ENCODE data around the gene PPP1R9A. TPM values are rescaled to one million over a fixed set of nuclear protein-coding genes. Genes with fewer than 3 reads are reported as not detected.
A peak's percentile ranks its signal among the peaks of the same experiment; 100 is the strongest.

The PPP1R9A gene
- total RNA-seq, 1 donor from 2014 or later = 57.2 TPM

DNA sequence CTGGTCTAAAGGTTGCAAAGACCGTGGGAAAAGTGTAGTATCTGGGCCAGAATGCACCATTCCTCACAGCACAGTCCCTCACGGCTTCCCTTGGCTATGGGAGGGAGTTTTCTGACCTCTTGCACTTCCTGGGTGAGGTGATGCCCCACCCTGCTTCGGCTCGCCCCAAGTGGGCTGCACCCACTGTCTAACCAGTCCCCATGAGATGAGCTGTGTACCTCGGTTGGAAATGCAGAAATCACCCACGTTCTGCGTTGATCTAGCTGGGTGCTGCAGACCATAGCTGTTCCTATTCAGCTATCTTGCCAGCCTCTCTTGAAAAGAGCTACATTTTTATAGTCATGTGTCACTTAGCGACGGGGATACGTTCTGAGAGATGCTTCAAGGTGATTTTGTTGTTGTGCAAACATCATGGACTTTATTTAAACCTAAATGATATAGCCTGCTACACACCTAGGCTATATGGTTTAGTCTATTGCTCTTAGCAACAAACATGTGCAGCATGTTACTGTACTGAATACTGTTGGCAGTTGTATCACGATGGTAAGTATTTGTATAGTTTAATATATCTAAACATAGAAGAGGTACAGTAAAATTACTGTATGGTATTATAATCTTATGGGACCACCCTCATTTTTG is 120.0 kb downstream of the PPP1R9A start:
- Mint-ChIP-seq H3K27ac (peak overlapping the region; percentile 87), H3K9me3 (ENCODE audit: low read depth) (peaks cover 25% of the 10 kb centered on the region), H3K4me3 (ENCODE audit: low read depth) (no peak overlapping the region), H3K36me3 (ENCODE audit: insufficient read depth) (peaks cover 27% of the 10 kb centered on the region), H3K4me1 (ENCODE audit: low read depth) (peaks cover 31% of the 10 kb centered on the region), H3K27me3 (no peaks in the 10 kb centered on the region)
- no peak for DNase-seq (ENCODE audit: low spot score, unreplicated experiment)
- TF ChIP-seq, protein P1, sequence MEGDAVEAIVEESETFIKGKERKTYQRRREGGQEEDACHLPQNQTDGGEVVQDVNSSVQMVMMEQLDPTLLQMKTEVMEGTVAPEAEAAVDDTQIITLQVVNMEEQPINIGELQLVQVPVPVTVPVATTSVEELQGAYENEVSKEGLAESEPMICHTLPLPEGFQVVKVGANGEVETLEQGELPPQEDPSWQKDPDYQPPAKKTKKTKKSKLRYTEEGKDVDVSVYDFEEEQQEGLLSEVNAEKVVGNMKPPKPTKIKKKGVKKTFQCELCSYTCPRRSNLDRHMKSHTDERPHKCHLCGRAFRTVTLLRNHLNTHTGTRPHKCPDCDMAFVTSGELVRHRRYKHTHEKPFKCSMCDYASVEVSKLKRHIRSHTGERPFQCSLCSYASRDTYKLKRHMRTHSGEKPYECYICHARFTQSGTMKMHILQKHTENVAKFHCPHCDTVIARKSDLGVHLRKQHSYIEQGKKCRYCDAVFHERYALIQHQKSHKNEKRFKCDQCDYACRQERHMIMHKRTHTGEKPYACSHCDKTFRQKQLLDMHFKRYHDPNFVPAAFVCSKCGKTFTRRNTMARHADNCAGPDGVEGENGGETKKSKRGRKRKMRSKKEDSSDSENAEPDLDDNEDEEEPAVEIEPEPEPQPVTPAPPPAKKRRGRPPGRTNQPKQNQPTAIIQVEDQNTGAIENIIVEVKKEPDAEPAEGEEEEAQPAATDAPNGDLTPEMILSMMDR (IDR thresholded peaks at IDR 0.05; ENCODE audit: unreplicated experiment) = no peak

DNA sequence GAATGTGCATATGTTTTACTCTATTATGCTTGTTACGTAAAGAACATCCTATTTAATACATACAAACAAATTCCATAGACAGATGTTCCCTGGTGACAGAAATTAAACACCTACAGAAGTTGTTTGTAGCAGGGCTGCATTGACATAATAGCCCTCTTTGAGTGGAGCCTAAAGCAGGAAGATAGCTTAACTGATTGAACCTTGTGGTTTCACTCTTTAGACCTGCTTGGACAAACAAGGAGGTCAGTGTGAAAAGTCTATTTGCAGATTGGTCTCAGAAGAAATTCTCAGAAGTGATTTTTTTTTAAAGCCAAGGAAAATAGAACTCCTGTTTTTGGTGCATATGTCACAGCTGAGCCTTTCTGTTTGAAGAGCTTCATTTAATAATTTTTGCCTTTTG is 121.3 kb downstream of the PPP1R9A start:
- no peaks in the 10 kb centered on the region for H3K27me3 Mint-ChIP-seq
- H3K27ac Mint-ChIP-seq = peak overlapping the region; percentile 87
- TF ChIP-seq, protein P1 (IDR thresholded peaks at IDR 0.05; ENCODE audit: unreplicated experiment) = no peak
- peaks cover 16% of the 10 kb centered on the region for H3K9me3 Mint-ChIP-seq (ENCODE audit: low read depth)
- peaks cover 31% of the 10 kb centered on the region for H3K4me1 Mint-ChIP-seq (ENCODE audit: low read depth)
- H3K36me3 Mint-ChIP-seq (ENCODE audit: insufficient read depth) = peaks cover 18% of the 10 kb centered on the region
- H3K4me3 Mint-ChIP-seq (ENCODE audit: low read depth) = peak overlapping the region; percentile 17
- no peak for DNase-seq (ENCODE audit: low spot score, unreplicated experiment)

DNA sequence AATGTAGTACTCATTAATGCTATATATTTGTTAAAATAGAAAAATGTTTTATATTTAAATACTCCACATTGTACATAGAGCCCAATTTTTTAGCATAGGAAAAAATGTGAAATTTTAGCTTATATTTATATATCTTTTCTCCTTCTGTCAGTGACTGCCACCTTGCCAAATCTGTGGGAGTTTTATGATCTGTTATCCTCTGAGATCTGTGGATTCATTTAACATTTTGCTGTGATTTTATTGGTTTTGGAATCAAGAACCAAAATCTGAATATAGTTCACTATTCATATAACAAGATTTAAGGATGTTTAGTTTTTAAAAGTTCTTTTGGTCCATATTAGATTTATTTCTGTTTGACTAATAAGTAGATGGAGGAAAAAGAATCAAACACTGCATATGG is 127.9 kb downstream of the PPP1R9A start:
- H3K4me3 Mint-ChIP-seq (ENCODE audit: low read depth) = no peak overlapping the region
- no peak for DNase-seq (ENCODE audit: low spot score, unreplicated experiment)
- H3K9me3 Mint-ChIP-seq (ENCODE audit: low read depth) = no peaks in the 10 kb centered on the region
- H3K27ac Mint-ChIP-seq = peak overlapping the region; percentile 78
- TF ChIP-seq, protein P1 (IDR thresholded peaks at IDR 0.05; ENCODE audit: unreplicated experiment) = no peak
- no peaks in the 10 kb centered on the region for H3K27me3 Mint-ChIP-seq
- no peaks in the 10 kb centered on the region for H3K36me3 Mint-ChIP-seq (ENCODE audit: insufficient read depth)
- H3K4me1 Mint-ChIP-seq (ENCODE audit: low read depth) = peaks cover 7% of the 10 kb centered on the region

DNA sequence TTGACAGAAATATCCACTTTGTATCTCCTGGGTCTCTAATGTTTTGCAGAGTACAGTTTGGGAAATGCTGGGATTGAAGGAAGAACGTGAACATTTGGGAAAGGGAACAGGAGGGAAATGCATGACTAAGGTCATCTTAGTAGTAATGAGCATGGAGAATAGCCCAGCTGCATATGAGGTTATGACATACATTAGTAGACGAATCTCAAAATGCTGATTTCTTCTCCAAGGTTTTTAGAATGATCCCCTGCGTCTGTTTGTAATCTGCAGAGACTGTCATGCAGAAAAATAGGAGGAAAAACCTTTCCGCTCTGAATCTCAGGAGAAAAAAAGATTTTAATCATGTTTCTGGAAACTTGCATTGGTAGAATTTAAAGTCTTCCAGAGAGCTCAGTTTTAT is 133.6 kb downstream of the PPP1R9A start:
- H3K9me3 Mint-ChIP-seq (ENCODE audit: low read depth) = no peaks in the 10 kb centered on the region
- no peak for DNase-seq (ENCODE audit: low spot score, unreplicated experiment)
- no peaks in the 10 kb centered on the region for H3K27me3 Mint-ChIP-seq
- H3K4me1 Mint-ChIP-seq (ENCODE audit: low read depth) = peaks cover 14% of the 10 kb centered on the region
- no peak overlapping the region for H3K4me3 Mint-ChIP-seq (ENCODE audit: low read depth)
- H3K36me3 Mint-ChIP-seq (ENCODE audit: insufficient read depth) = peaks cover 2% of the 10 kb centered on the region
- TF ChIP-seq, protein P1 (IDR thresholded peaks at IDR 0.05; ENCODE audit: unreplicated experiment) = no peak
- H3K27ac Mint-ChIP-seq = no peak overlapping the region

DNA sequence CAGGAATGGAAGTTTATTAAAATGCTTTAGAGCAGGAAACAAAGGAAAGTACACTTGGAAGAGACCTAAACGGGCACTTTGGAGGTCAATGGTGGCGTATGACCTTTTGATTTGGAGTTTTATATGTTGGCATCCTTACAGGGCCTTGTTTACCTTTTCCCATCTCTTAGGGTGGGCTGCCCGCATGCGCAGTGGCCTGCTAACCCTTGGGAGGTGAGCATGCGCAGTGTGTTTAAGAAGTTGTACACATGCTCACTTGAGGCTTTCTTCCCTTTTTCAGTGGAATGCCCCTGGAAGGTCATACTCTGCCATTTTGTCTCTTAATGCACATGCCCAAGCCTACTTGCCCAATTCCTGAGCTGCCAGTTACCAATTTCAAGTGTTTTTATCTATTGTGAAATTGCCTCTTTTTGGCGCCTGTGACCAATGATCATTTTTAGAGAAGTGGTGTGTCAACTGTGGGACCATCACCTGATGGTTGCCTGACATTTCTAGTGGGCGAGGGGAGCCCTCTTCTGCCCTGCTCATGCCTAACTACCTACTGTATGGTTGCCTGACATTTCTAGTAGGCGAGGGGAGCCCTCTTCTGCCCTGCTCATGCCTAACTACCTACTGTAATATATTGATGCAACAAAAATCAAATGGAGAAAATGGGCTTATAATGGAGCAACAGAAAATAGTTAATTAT is 138.0 kb downstream of the PPP1R9A start:
- TF ChIP-seq, protein P1 (IDR thresholded peaks at IDR 0.05; ENCODE audit: unreplicated experiment) = no peak
- peaks cover 20% of the 10 kb centered on the region for H3K4me1 Mint-ChIP-seq (ENCODE audit: low read depth)
- no peak overlapping the region for H3K4me3 Mint-ChIP-seq (ENCODE audit: low read depth)
- H3K9me3 Mint-ChIP-seq (ENCODE audit: low read depth) = no peaks in the 10 kb centered on the region
- no peak overlapping the region for H3K27ac Mint-ChIP-seq
- no peak for DNase-seq (ENCODE audit: low spot score, unreplicated experiment)
- no peaks in the 10 kb centered on the region for H3K27me3 Mint-ChIP-seq
- peaks cover 2% of the 10 kb centered on the region for H3K36me3 Mint-ChIP-seq (ENCODE audit: insufficient read depth)

Measured in progenitor cell of endocrine pancreas (in vitro differentiated cells).